Activated CD8-positive, alpha-beta T cell treated with anti-CD3 and anti-CD28 coated beads for 36 hours (primary cell): ENCODE results near the gene CCDC28A. TPM values are rescaled to one million over a fixed set of nuclear protein-coding genes. Genes with fewer than 3 reads are reported as not detected.

ENCODE experiments used
- ATAC-seq: fragments of 200-7000 bp; cut with Tn5 transposase; one replicate; pipeline ENCODE4 v1.10.0; 2021; ENCODE audit warnings: mild to moderate bottlenecking, moderate library complexity
- CTCF ChIA-PET: fragments of 350-600 bp; sonication (Branson Sonifier 250); formaldehyde crosslinking; loops from one replicate; lab custom pipeline; 2021; ENCODE audit warnings: antibody characterized with exemption; lab: Charles Lee
- POLR2A ChIA-PET: fragments of 350-600 bp; sonication (Branson Sonifier 250); formaldehyde crosslinking; loops from one replicate; lab custom pipeline; 2021; ENCODE audit warnings: antibody characterized with exemption; lab: Charles Lee
- DNase-seq: peaks from one replicate; pipeline ENCODE4 v3.0.0-alpha.2; 2020
- H3K27ac Mint-ChIP-seq: one replicate; pipeline ENCODE4 v1.8.0; 2021; ENCODE audit warnings: mild to moderate bottlenecking, mixed read lengths
- H3K27me3 Mint-ChIP-seq: one replicate; pipeline ENCODE4 v1.8.0; 2021; ENCODE audit warnings: mixed read lengths
- H3K36me3 Mint-ChIP-seq: one replicate; pipeline ENCODE4 v1.8.0; 2021; ENCODE audit warnings: low read depth, mixed read lengths
- H3K4me1 Mint-ChIP-seq: one replicate; pipeline ENCODE4 v1.8.0; 2021; ENCODE audit warnings: low read depth, mixed read lengths
- H3K4me3 Mint-ChIP-seq: one replicate; pipeline ENCODE4 v1.8.0; 2021; ENCODE audit warnings: mild to moderate bottlenecking, moderate library complexity, mixed read lengths
- H3K9me3 Mint-ChIP-seq: one replicate; pipeline ENCODE4 v1.8.0; 2021; ENCODE audit warnings: mixed read lengths
- CTCF ChIP-seq: fragments of 200-600 bp; IDR thresholded peaks from one replicate; pipeline ENCODE4 v1.8.0; 2022; ENCODE audit warnings: antibody characterized with exemption, mild to moderate bottlenecking
- intact Hi-C: fragments of 100-400 bp; cut with micrococcal nuclease; formaldehyde crosslinking; loops from one replicate; pipeline ENCODE4 v1.10.0; 2022
- total RNA-seq, 2 experiments: library from RNA; stranded (reverse); gene quantifications; one replicate each; pipeline ENCODE4 v1.2.3, GENCODE V29; 2021

Gene CCDC28A
- total RNA-seq, 2 experiments from 2014 or later: 15.0 to 15.7 TPM

- no peaks in the 10 kb centered on the region for H3K9me3 Mint-ChIP-seq
- ChIA-PET POLR2A (no interaction called here), CTCF (no interaction called here)
- H3K36me3 Mint-ChIP-seq: no peaks in the 10 kb centered on the region
- H3K4me1 Mint-ChIP-seq: no peaks in the 10 kb centered on the region
- no peak overlapping the region for H3K27ac Mint-ChIP-seq
- ATAC-seq: no peak
- intact Hi-C loops: no loop called here
- no peak overlapping the region for H3K4me3 Mint-ChIP-seq
- no peaks in the 10 kb centered on the region for H3K27me3 Mint-ChIP-seq
- no peak for DNase-seq
- no peak for TF ChIP-seq CTCF
Measured at GRCh38 chr6:138757136-138757535, 16.4 kb upstream of the CCDC28A start.

GRCh38 chr6:138765896-138766655 is 7.5 kb upstream of the CCDC28A start:
- Mint-ChIP-seq H3K27ac (no peak overlapping the region), H3K27me3 (no peaks in the 10 kb centered on the region), H3K4me3 (no peak overlapping the region), H3K9me3 (no peaks in the 10 kb centered on the region), H3K36me3 (no peaks in the 10 kb centered on the region), H3K4me1 (peaks cover 10% of the 10 kb centered on the region)
- intact Hi-C loops: loop anchor here (2.0 to 10.0 kb wide), 2 partner anchors 175 to 341 kb away; no protein-coding TSS in a partner anchor
- ChIA-PET CTCF (interaction anchor here (0.6 to 7.8 kb wide), 27 partner anchors 12 to 650 kb away, joined by 3 to 164 read pairs (median 3); no protein-coding TSS in a partner anchor), POLR2A (no interaction called here)
- DNase-seq: no peak
- peak; percentile 37 for ATAC-seq
- peak; percentile 89 for TF ChIP-seq CTCF

DNA sequence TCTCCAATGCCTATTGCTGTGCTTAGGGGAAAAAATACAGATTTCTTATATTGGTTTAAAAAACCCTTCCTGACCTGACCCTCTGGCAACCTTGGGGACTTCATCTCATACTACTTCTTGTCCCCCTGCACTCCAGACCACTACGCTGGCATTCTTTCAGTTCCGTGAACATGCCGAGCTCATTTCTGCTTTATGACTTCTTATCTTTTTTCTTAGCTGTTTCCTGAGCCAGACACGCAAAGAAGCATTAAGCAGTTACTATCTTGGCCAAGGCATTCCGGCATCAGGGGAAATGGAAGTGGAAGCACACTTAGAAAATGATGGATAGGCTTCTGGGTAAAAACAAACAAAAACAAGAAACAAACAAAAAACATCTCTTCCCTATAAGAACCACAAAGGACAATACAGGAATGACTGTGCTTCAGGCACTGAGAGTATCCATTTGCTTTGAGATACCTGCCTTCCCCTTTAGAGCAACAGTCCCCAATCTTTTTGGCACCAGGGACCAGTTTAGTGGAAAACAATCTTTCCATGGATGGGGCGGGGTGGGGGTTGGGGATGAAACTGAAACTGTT is 4.4 kb upstream of the CCDC28A start:
- H3K27ac Mint-ChIP-seq: no peak overlapping the region

GRCh38 chr6:138772596-138773176 is 883 bp upstream of the CCDC28A start:
- DNase-seq: peak; percentile 7
- no peak for TF ChIP-seq CTCF
- Mint-ChIP-seq H3K27me3 (no peaks in the 10 kb centered on the region), H3K27ac (peak overlapping the region; percentile 100), H3K4me1 (peaks cover 29% of the 10 kb centered on the region), H3K4me3 (peak overlapping the region; percentile 99), H3K36me3 (no peaks in the 10 kb centered on the region), H3K9me3 (no peaks in the 10 kb centered on the region)
- no peak for ATAC-seq
- POLR2A ChIA-PET: interaction anchor here (0.6 to 1.5 kb wide), 2 partner anchors 12 to 168 kb away, joined by 3 to 5 read pairs; no protein-coding TSS in a partner anchor
- intact Hi-C loops: loop anchor here (5.0 kb wide), 1 partner anchor 80 kb away; no protein-coding TSS in a partner anchor
- CTCF ChIA-PET: interaction anchor here (0.8 to 5.9 kb wide), 5 partner anchors 8 to 187 kb away, joined by 3 to 53 read pairs (median 3); no protein-coding TSS in a partner anchor

More for the DNA sequence above, 4.4 kb upstream of the CCDC28A start:
- intact Hi-C loops: loop anchor here (10.0 kb wide), 1 partner anchor 344 kb away; no protein-coding TSS in a partner anchor
- no peak for TF ChIP-seq CTCF
- ChIA-PET POLR2A (no interaction called here), CTCF (interaction anchor here (5.9 kb wide), 1 partner anchor 179 kb away, joined by 53 read pairs; no protein-coding TSS in a partner anchor)
- Mint-ChIP-seq H3K27me3 (no peaks in the 10 kb centered on the region), H3K36me3 (no peaks in the 10 kb centered on the region), H3K4me1 (peaks cover 22% of the 10 kb centered on the region), H3K9me3 (no peaks in the 10 kb centered on the region), H3K4me3 (no peak overlapping the region)
- no peak for ATAC-seq
- no peak for DNase-seq
